HepG2 (cell line): ENCODE results near the gene PSORS1C2. TPM values are rescaled to one million over a fixed set of nuclear protein-coding genes. Genes with fewer than 3 reads are reported as not detected.

Experiments
- ATAC-seq: fragments of 200-7000 bp; cut with Tn5 transposase; 3 replicates; pipeline ENCODE4 v1.9.1; 2020; ENCODE audit warnings: mild to moderate bottlenecking, moderate library complexity
- BruUV-seq: library from RNA; stranded (reverse); fragments of 400-500 nt; replicated peaks from 2 replicates; lab custom pipeline; 2021; lab: Mats Ljungman, UMichigan
- CTCF ChIA-PET: fragments of 300-600 bp; formaldehyde crosslinking; extraction: SDS; loops from one replicate; lab custom pipeline; 2021; ENCODE audit warnings: low total read pairs, inconsistent platforms, low intra/inter-chr PET ratio; lab: Yijun Ruan, JAX
- POLR2A ChIA-PET: fragments of 350-600 bp; sonication (Branson Sonifier 250); formaldehyde crosslinking; loops from one replicate; lab custom pipeline; 2020; ENCODE audit warnings: antibody characterized with exemption, inconsistent platforms; lab: Yijun Ruan, JAX
- DNase-seq: peaks from one replicate; pipeline ENCODE4 v3.0.0-alpha.2; 2015; ENCODE audit warnings: low spot score
- FAIRE-seq: peaks from 3 replicates; lab custom pipeline; 2011; peaks lifted over from hg19 to GRCh38; lab: Jason Lieb, UNC
- H2AFZ ChIP-seq: one replicate; pipeline ENCODE4 v1.6.1; 2011; ENCODE audit warnings: low read length, inconsistent platforms
- H3K27ac ChIP-seq: fragments of 300-600 bp; 3 replicates; pipeline ENCODE4 v1.8.0; 2011; ENCODE audit warnings: mixed run types, mild to moderate bottlenecking, mixed read lengths, low read length, inconsistent platforms; ENCODE audit not compliant: insufficient read depth; ENCODE audit errors: extremely low read length
- H3K27me3 ChIP-seq, 2 experiments: fragments of 200-600 bp in 1 of 2; 2 replicates in 1 of 2; 3 replicates in 1 of 2; pipeline versions ENCODE4 v1.6.0 to v1.8.0; 2011; ENCODE audit warnings: low read length in 2 of 2, mild to moderate bottlenecking in 2 of 2, moderate library complexity in 2 of 2, inconsistent platforms in 1 of 2; ENCODE audit not compliant: insufficient read depth in 2 of 2, control insufficient read depth in 1 of 2
- H3K36me3 ChIP-seq, 2 experiments: fragments of 200-600 bp in 1 of 2; replicated peaks in 1 of 2; 2 replicates in 1 of 2; 3 replicates in 1 of 2; pipeline versions ENCODE4 v1.5.1 to v1.8.0; 2011; ENCODE audit warnings: low read length in 2 of 2, inconsistent platforms in 1 of 2; ENCODE audit not compliant: insufficient read depth in 2 of 2, control insufficient read depth in 1 of 2
- H3K4me1 ChIP-seq: 2 replicates; pipeline ENCODE4 v1.5.1; 2012; ENCODE audit warnings: low read length, inconsistent platforms; ENCODE audit not compliant: insufficient read depth
- H3K4me2 ChIP-seq: 2 replicates; pipeline ENCODE4 v1.6.0; 2011; ENCODE audit warnings: low read depth, low read length, inconsistent platforms
- H3K4me3 ChIP-seq, 3 experiments: fragments of 200-600 bp in 1 of 3; sonication (generic), shearing (Covaris generic) in 1 of 3; replicated peaks in 1 of 3; 2 replicates each; pipeline ENCODE4 v1.5.1; 2011 to 2016; ENCODE audit warnings: low read length in 3 of 3, inconsistent platforms in 2 of 3, low read depth in 2 of 3, mild to moderate bottlenecking in 2 of 3, control low read depth in 1 of 3, mixed read lengths in 1 of 3; ENCODE audit not compliant: insufficient read depth in 1 of 3
- H3K79me2 ChIP-seq: one replicate; pipeline ENCODE4 v1.6.1; 2011; ENCODE audit warnings: low read length, inconsistent platforms; ENCODE audit not compliant: insufficient read depth
- H3K9ac ChIP-seq: 2 replicates; pipeline ENCODE4 v1.6.0; 2011; ENCODE audit warnings: mild to moderate bottlenecking, low read depth, low read length, inconsistent platforms; ENCODE audit not compliant: insufficient read depth
- H3K9me3 ChIP-seq: 2 replicates; pipeline ENCODE4 v1.5.1; 2012; ENCODE audit warnings: mild to moderate bottlenecking, low read length
- H4K20me1 ChIP-seq: 2 replicates; pipeline ENCODE4 v1.6.0; 2011; ENCODE audit warnings: inconsistent platforms, mild to moderate bottlenecking, low read length, moderate library complexity; ENCODE audit not compliant: insufficient read depth
- BRF2 ChIP-seq: sonication (generic); formaldehyde crosslinking; IDR thresholded peaks from 2 replicates; pipeline ENCODE4 v1.8.1; 2022; ENCODE audit warnings: mild to moderate bottlenecking, missing genetic modification reagents
- IKZF1 ChIP-seq: fragments of 450-650 bp; IDR thresholded peaks from 2 replicates; pipeline ENCODE4 v1.7.1; 2016
- JUN ChIP-seq: sonication (generic); formaldehyde crosslinking; IDR thresholded peaks from 2 replicates; pipeline ENCODE4 v1.4.0; 2020; ENCODE audit warnings: mild to moderate bottlenecking, missing genetic modification reagents
- ZNF512B ChIP-seq: sonication (generic); formaldehyde crosslinking; IDR thresholded peaks from 2 replicates; pipeline ENCODE4 v1.5.1; 2020; ENCODE audit warnings: missing genetic modification reagents, mild to moderate bottlenecking, borderline replicate concordance
- ZNF776 ChIP-seq: sonication (generic); formaldehyde crosslinking; IDR thresholded peaks from 2 replicates; pipeline ENCODE4 v1.4.0; 2020; ENCODE audit warnings: mild to moderate bottlenecking, missing genetic modification reagents
- ZNF800 ChIP-seq: sonication (generic); formaldehyde crosslinking; IDR thresholded peaks from 2 replicates; pipeline ENCODE4 v1.4.0; 2020; ENCODE audit warnings: missing genetic modification reagents
- WGBS: methylation state at CpG from one replicate; pipeline ENCODE4 v1.1.6; 2017; ENCODE audit warnings: low lambda C conversion rate; 5-methylcytosine and 5-hydroxymethylcytosine counted together
- in situ Hi-C: cut with HindIII; loops from 2 replicates; pipeline ENCODE4 v1.10.0; 2017; ENCODE audit warnings: low pct_unique_long_range_greater_than_20kb; ENCODE audit not compliant: extremely low pct_ligation_motif_present
- intact Hi-C: fragments of 100-400 bp; cut with micrococcal nuclease; formaldehyde crosslinking; loops from one replicate; pipeline ENCODE4 v1.10.0; 2022; ENCODE audit not compliant: unreplicated experiment
- polyA plus RNA-seq, 8 experiments: library from polyadenylated mRNA; depleted of rRNA in 3 of 8; stranded (reverse) in 7 of 8; unstranded in 1 of 8; fragments of >200 nt; fragmentation: Illumina TruSeq in 4 of 8; extraction: Trizol in 4 of 8; gene quantifications; 2 replicates each; pipeline versions ENCODE4 v1.2.1 to v1.2.3, GENCODE V29; 2011 to 2016; ENCODE audit warnings: low read depth in 4 of 8, missing spikeins in 1 of 8, mixed read lengths in 1 of 8; ENCODE audit not compliant: insufficient read depth in 1 of 8
- total RNA-seq, 5 experiments: library from RNA; depleted of rRNA; stranded (reverse); fragments of >200 nt; fragmentation: Illumina TruSeq; extraction: Trizol; gene quantifications; 2 replicates each; pipeline ENCODE4 v1.2.3, GENCODE V29; 2016; ENCODE audit warnings: low read depth in 1 of 5
- TF ChIP-seq, protein P1 (sequence below): sonication (generic); formaldehyde crosslinking; IDR thresholded peaks from 2 replicates; pipeline ENCODE4 v1.8.1; 2023; ENCODE audit warnings: mild to moderate bottlenecking, missing genetic modification reagents
- TF ChIP-seq, protein P2 (sequence below): sonication (generic); formaldehyde crosslinking; IDR thresholded peaks from 2 replicates; pipeline ENCODE4 v1.4.0; 2020; ENCODE audit warnings: missing genetic modification reagents

The PSORS1C2 gene
- total and polyA plus RNA-seq, 2 of the 13 experiments (the other 11 are each of a cell fraction or from before 2014, with no cell fraction given): not detected

- TF ChIP-seq ZNF800: no peak
These were observed 733 bp upstream of the PSORS1C2 start (continued) for GRCh38 chr6:31139599-31139998.

DNA sequence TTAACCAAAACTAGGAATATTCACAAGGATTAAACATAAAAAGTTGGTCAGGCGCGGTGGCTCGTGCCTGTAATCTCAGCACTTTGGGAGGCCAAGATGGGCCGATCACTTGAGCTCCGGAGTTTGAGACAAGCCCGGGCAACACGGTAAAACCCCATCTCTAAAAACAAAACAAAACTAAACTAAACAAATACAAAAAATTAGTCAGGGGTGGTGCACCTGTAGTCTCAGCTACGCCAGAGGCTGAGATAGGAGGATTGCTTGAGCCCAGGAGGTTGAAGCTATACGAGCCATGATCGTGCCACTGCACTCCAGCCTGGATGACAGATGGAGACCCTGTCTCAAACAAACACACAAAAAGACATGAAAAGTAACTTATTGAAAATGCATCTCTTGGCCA, 3.2 kb downstream of the PSORS1C2 start:
- CTCF ChIA-PET: interaction anchor here (3.9 kb wide), 1 partner anchor 57 kb away, joined by 110 read pairs; no protein-coding TSS in a partner anchor
- POLR2A ChIA-PET: no interaction called here
- TF ChIP-seq BRF2 (CRISPR knock-in tag) (no peak), IKZF1 (no peak), JUN (CRISPR knock-in tag) (no peak), ZNF512B (CRISPR knock-in tag) (no peak), ZNF776 (CRISPR knock-in tag) (no peak)
- TF ChIP-seq, protein P1, sequence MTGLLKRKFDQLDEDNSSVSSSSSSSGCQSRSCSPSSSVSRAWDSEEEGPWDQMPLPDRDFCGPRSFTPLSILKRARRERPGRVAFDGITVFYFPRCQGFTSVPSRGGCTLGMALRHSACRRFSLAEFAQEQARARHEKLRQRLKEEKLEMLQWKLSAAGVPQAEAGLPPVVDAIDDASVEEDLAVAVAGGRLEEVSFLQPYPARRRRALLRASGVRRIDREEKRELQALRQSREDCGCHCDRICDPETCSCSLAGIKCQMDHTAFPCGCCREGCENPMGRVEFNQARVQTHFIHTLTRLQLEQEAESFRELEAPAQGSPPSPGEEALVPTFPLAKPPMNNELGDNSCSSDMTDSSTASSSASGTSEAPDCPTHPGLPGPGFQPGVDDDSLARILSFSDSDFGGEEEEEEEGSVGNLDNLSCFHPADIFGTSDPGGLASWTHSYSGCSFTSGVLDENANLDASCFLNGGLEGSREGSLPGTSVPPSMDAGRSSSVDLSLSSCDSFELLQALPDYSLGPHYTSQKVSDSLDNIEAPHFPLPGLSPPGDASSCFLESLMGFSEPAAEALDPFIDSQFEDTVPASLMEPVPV (CRISPR knock-in tag): no peak
- TF ChIP-seq, protein P2, sequence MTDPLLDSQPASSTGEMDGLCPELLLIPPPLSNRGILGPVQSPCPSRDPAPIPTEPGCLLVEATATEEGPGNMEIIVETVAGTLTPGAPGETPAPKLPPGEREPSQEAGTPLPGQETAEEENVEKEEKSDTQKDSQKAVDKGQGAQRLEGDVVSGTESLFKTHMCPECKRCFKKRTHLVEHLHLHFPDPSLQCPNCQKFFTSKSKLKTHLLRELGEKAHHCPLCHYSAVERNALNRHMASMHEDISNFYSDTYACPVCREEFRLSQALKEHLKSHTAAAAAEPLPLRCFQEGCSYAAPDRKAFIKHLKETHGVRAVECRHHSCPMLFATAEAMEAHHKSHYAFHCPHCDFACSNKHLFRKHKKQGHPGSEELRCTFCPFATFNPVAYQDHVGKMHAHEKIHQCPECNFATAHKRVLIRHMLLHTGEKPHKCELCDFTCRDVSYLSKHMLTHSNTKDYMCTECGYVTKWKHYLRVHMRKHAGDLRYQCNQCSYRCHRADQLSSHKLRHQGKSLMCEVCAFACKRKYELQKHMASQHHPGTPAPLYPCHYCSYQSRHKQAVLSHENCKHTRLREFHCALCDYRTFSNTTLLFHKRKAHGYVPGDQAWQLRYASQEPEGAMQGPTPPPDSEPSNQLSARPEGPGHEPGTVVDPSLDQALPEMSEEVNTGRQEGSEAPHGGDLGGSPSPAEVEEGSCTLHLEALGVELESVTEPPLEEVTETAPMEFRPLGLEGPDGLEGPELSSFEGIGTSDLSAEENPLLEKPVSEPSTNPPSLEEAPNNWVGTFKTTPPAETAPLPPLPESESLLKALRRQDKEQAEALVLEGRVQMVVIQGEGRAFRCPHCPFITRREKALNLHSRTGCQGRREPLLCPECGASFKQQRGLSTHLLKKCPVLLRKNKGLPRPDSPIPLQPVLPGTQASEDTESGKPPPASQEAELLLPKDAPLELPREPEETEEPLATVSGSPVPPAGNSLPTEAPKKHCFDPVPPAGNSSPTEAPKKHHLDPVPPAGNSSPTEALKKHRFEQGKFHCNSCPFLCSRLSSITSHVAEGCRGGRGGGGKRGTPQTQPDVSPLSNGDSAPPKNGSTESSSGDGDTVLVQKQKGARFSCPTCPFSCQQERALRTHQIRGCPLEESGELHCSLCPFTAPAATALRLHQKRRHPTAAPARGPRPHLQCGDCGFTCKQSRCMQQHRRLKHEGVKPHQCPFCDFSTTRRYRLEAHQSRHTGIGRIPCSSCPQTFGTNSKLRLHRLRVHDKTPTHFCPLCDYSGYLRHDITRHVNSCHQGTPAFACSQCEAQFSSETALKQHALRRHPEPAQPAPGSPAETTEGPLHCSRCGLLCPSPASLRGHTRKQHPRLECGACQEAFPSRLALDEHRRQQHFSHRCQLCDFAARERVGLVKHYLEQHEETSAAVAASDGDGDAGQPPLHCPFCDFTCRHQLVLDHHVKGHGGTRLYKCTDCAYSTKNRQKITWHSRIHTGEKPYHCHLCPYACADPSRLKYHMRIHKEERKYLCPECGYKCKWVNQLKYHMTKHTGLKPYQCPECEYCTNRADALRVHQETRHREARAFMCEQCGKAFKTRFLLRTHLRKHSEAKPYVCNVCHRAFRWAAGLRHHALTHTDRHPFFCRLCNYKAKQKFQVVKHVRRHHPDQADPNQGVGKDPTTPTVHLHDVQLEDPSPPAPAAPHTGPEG (CRISPR knock-in tag): no peak

More for the DNA sequence above, 3.2 kb downstream of the PSORS1C2 start:
- H3K27me3 ChIP-seq: peaks cover 0 to 9% of the 10 kb centered on the region in 2 experiments; a peak in 1 of 5 replicates
- ATAC-seq (no peak), FAIRE-seq (no peak), DNase-seq (no peak)
- in situ Hi-C loops (loop anchor here (5.0 kb wide), 2 partner anchors 57 to 232 kb away; no protein-coding TSS in a partner anchor), intact Hi-C loops (no loop called here)
- WGBS: 36% methylated on average over 10 of the region's 10 CpGs
- H3K4me2 ChIP-seq: no peak overlapping the region
- H3K4me1 ChIP-seq: peaks cover 7% of the 10 kb centered on the region
- no peaks in the 10 kb centered on the region for H3K9me3 ChIP-seq
- no TSS peak for BruUV-seq
- no peak overlapping the region for H2AFZ ChIP-seq
- H4K20me1 ChIP-seq: no peaks in the 10 kb centered on the region
- H3K36me3 ChIP-seq: no peaks in the 10 kb centered on the region
- no peak overlapping the region for H3K9ac ChIP-seq
- H3K79me2 ChIP-seq: no peaks in the 10 kb centered on the region
- H3K27ac ChIP-seq: no peak overlapping the region
- H3K4me3 ChIP-seq: no peak overlapping the region
